H1 (cell line): ENCODE results near the gene NFKBIZ. TPM values are rescaled to one million over a fixed set of nuclear protein-coding genes. Genes with fewer than 3 reads are reported as not detected.

Experiments
- CTCF ChIA-PET: fragments of 300-600 bp; sonication (Branson Sonifier 250); formaldehyde crosslinking; loops from one replicate; lab custom pipeline; 2021; ENCODE audit not compliant: partially characterized antibody; lab: Charles Lee
- POLR2A ChIA-PET: fragments of 300-600 bp; sonication (Branson Sonifier 250); formaldehyde crosslinking; loops from one replicate; lab custom pipeline; 2021; ENCODE audit warnings: inconsistent platforms; ENCODE audit not compliant: partially characterized antibody; lab: Charles Lee
- DNase-seq, 2 experiments: peaks; one replicate each; pipeline versions ENCODE4 v3.0.0 to v3.0.0-alpha.2; 2010 to 2022; ENCODE audit warnings: low spot score in 2 of 2, low read depth in 1 of 2, mixed read lengths in 1 of 2
- FAIRE-seq: peaks from 2 replicates; lab custom pipeline; 2011; peaks lifted over from hg19 to GRCh38; lab: Jason Lieb, UNC
- H2AFZ ChIP-seq: 2 replicates; pipeline ENCODE4 v1.8.1; 2012; ENCODE audit warnings: low read length, inconsistent platforms
- H2AK5ac ChIP-seq: 2 replicates; pipeline ENCODE4 v1.6.1; 2013; ENCODE audit warnings: low read depth, low read length
- H2BK120ac ChIP-seq: replicated peaks from 2 replicates; pipeline ENCODE3; 2013; ENCODE audit warnings: low read depth, low read length, inconsistent platforms
- H2BK12ac ChIP-seq: 2 replicates; pipeline ENCODE4 v1.6.1; 2013; ENCODE audit warnings: low read depth, low read length
- H2BK15ac ChIP-seq: 2 replicates; pipeline ENCODE4 v1.6.1; 2013; ENCODE audit warnings: low read length
- H2BK20ac ChIP-seq: 2 replicates; pipeline ENCODE4 v1.6.1; 2013; ENCODE audit warnings: low read length
- H2BK5ac ChIP-seq: 2 replicates; pipeline ENCODE4 v1.6.1; 2013; ENCODE audit warnings: low read depth, low read length
- H3K14ac ChIP-seq: 2 replicates; pipeline ENCODE4 v1.6.1; 2013; ENCODE audit warnings: inconsistent platforms; ENCODE audit not compliant: insufficient read length
- H3K18ac ChIP-seq: 2 replicates; pipeline ENCODE4 v1.6.1; 2013; ENCODE audit warnings: low read length; ENCODE audit errors: extremely low read depth
- H3K23ac ChIP-seq: 2 replicates; pipeline ENCODE4 v1.6.1; 2013; ENCODE audit warnings: inconsistent platforms; ENCODE audit not compliant: insufficient read length
- H3K23me2 ChIP-seq: 2 replicates; pipeline ENCODE4 v1.6.1; 2013; ENCODE audit warnings: low read depth, low read length
- H3K27ac ChIP-seq: 2 replicates; pipeline ENCODE4 v1.6.1; 2011; ENCODE audit warnings: low read depth, low read length, inconsistent platforms
- H3K27me3 ChIP-seq, 4 experiments: replicated peaks in 1 of 4; 1 replicate in 1 of 4; 2 replicates in 3 of 4; pipeline versions ENCODE4 v1.6.1 to v1.8.1; 2011 to 2013; ENCODE audit warnings: low read length in 3 of 4, mild to moderate bottlenecking in 3 of 4, inconsistent platforms in 2 of 4, mixed read lengths in 2 of 4, moderate library complexity in 1 of 4; ENCODE audit not compliant: control insufficient read depth in 3 of 4, insufficient read depth in 3 of 4; ENCODE audit errors: extremely low read depth in 1 of 4
- H3K36me3 ChIP-seq, 4 experiments: 2 replicates each; pipeline versions ENCODE4 v1.6.1 to v1.8.1; 2011 to 2013; ENCODE audit warnings: mild to moderate bottlenecking in 4 of 4, low read length in 3 of 4, moderate library complexity in 2 of 4, control low read depth in 1 of 4, inconsistent platforms in 1 of 4; ENCODE audit not compliant: insufficient read depth in 4 of 4, control insufficient read depth in 2 of 4
- H3K4ac ChIP-seq: replicated peaks from 2 replicates; pipeline ENCODE3; 2013; ENCODE audit warnings: low read length, low read depth, mixed read lengths, inconsistent platforms; ENCODE audit not compliant: insufficient read length
- H3K4me1 ChIP-seq, 4 experiments: replicated peaks in 1 of 4; 1 replicate in 1 of 4; 2 replicates in 3 of 4; pipeline versions ENCODE4 v1.6.1 to v1.8.1; 2011 to 2013; ENCODE audit warnings: low read length in 3 of 4, inconsistent platforms in 2 of 4, mixed read lengths in 1 of 4; ENCODE audit not compliant: insufficient read depth in 4 of 4, control insufficient read depth in 3 of 4
- H3K4me2 ChIP-seq, 2 experiments: 2 replicates each; pipeline versions ENCODE4 v1.6.1 to v1.8.1; 2011 to 2013; ENCODE audit warnings: low read depth in 2 of 2, low read length in 2 of 2, control low read depth in 1 of 2, inconsistent platforms in 1 of 2, mild to moderate bottlenecking in 1 of 2; ENCODE audit not compliant: insufficient read depth in 1 of 2
- H3K4me3 ChIP-seq, 4 experiments: fragments of 200-600, 300-600 bp in 1 of 4; sonication (generic), shearing (Covaris generic), sonication (Bioruptor Twin) in 1 of 4; 2 replicates each; pipeline versions ENCODE4 v1.5.1 to v1.8.1; 2011 to 2016; ENCODE audit warnings: low read length in 4 of 4, low read depth in 3 of 4, control low read depth in 2 of 4, inconsistent platforms in 2 of 4, mild to moderate bottlenecking in 2 of 4, mixed read lengths in 1 of 4, moderate library complexity in 1 of 4; ENCODE audit not compliant: insufficient read depth in 2 of 4; ENCODE audit errors: extremely low read depth in 1 of 4
- H3K56ac ChIP-seq: replicated peaks from 2 replicates; pipeline ENCODE3; 2013; ENCODE audit warnings: low read depth, mild to moderate bottlenecking, mixed read lengths, low read length, inconsistent platforms; ENCODE audit not compliant: insufficient read length
- H3K79me1 ChIP-seq: 2 replicates; pipeline ENCODE4 v1.6.1; 2013; ENCODE audit warnings: low read depth, low read length, control low read depth
- H3K79me2 ChIP-seq, 2 experiments: 2 replicates each; pipeline versions ENCODE4 v1.6.1 to v1.8.1; 2012 to 2013; ENCODE audit warnings: low read length in 2 of 2, mild to moderate bottlenecking in 2 of 2, inconsistent platforms in 1 of 2; ENCODE audit not compliant: insufficient read depth in 2 of 2, control insufficient read depth in 1 of 2
- H3K9ac ChIP-seq, 4 experiments: replicated peaks in 1 of 4; 1 replicate in 1 of 4; 2 replicates in 3 of 4; pipeline versions ENCODE4 v1.6.1 to v1.8.1; 2011 to 2013; ENCODE audit warnings: low read depth in 3 of 4, low read length in 3 of 4, control low read depth in 2 of 4, mild to moderate bottlenecking in 2 of 4, moderate library complexity in 2 of 4, inconsistent platforms in 1 of 4; ENCODE audit errors: extremely low read depth in 1 of 4
- H3K9me3 ChIP-seq, 2 experiments: 2 replicates each; pipeline versions ENCODE4 v1.6.1 to v1.8.1; 2012 to 2013; ENCODE audit warnings: mild to moderate bottlenecking in 2 of 2, moderate library complexity in 2 of 2, control low read depth in 1 of 2, inconsistent platforms in 1 of 2, low read depth in 1 of 2, low read length in 1 of 2, mixed read lengths in 1 of 2; ENCODE audit not compliant: insufficient read depth in 2 of 2
- H4K20me1 ChIP-seq, 2 experiments: replicated peaks in 1 of 2; 2 replicates each; pipeline versions ENCODE3 to v1.8.1; 2011 to 2013; ENCODE audit warnings: inconsistent platforms in 2 of 2, low read length in 2 of 2, mild to moderate bottlenecking in 1 of 2; ENCODE audit not compliant: insufficient read depth in 2 of 2, control insufficient read depth in 1 of 2
- H4K5ac ChIP-seq: 2 replicates; pipeline ENCODE4 v1.6.1; 2013; ENCODE audit warnings: low read length, low read depth, mixed read lengths, inconsistent platforms; ENCODE audit not compliant: insufficient read length
- H4K8ac ChIP-seq: 2 replicates; pipeline ENCODE4 v1.8.0; 2013; ENCODE audit warnings: mild to moderate bottlenecking, moderate library complexity, low read length, inconsistent platforms; ENCODE audit not compliant: insufficient read depth; ENCODE audit errors: extremely low read depth
- H4K91ac ChIP-seq: replicated peaks from 2 replicates; pipeline ENCODE3; 2013; ENCODE audit warnings: low read length, mixed read lengths, inconsistent platforms; ENCODE audit not compliant: insufficient read length
- CREB1 ChIP-seq: IDR thresholded peaks from 2 replicates; pipeline ENCODE4 v1.6.1; 2012; ENCODE audit warnings: inconsistent platforms
- CTBP2 ChIP-seq: IDR thresholded peaks from 2 replicates; pipeline ENCODE4 v1.7.0; 2011; ENCODE audit warnings: borderline replicate concordance, mild to moderate bottlenecking, moderate library complexity, mixed read lengths, low read length; ENCODE audit not compliant: insufficient read depth, insufficient read length
- GABPA ChIP-seq: IDR thresholded peaks from 2 replicates; pipeline ENCODE4 v1.6.1; 2011; ENCODE audit warnings: mild to moderate bottlenecking, low read length, moderate library complexity, borderline replicate concordance; ENCODE audit not compliant: insufficient read depth
- GTF2F1 ChIP-seq: IDR thresholded peaks from 2 replicates; pipeline ENCODE4 v1.6.1; 2012; ENCODE audit warnings: low read depth, low read length, improper control_type of control experiment, borderline replicate concordance
- KDM4A ChIP-seq: IDR thresholded peaks from one replicate; pipeline ENCODE4 v1.7.1; 2012; ENCODE audit warnings: low read depth, mild to moderate bottlenecking, moderate library complexity, low read length, inconsistent platforms; ENCODE audit not compliant: severe bottlenecking
- POLR2AphosphoS5 ChIP-seq: IDR thresholded peaks from 2 replicates; pipeline ENCODE4 v1.6.1; 2011; ENCODE audit warnings: low read depth, low read length
- RNF2 ChIP-seq: fragments of 200-900, 300-1000 bp; sonication (generic); IDR thresholded peaks from 2 replicates; pipeline ENCODE4 v1.7.1; 2016; ENCODE audit warnings: borderline replicate concordance, low read depth, mild to moderate bottlenecking, antibody characterized with exemption, low read length; ENCODE audit not compliant: poor library complexity, severe bottlenecking; ENCODE audit errors: missing control alignments
- SIN3A ChIP-seq, 2 experiments: IDR thresholded peaks in 1 of 2; conservative IDR thresholded peaks in 1 of 2; 2 replicates each; pipeline ENCODE4 v1.6.1; 2011 to 2012; ENCODE audit warnings: low read length in 2 of 2, improper control_type of control experiment in 1 of 2, low read depth in 1 of 2, mild to moderate bottlenecking in 1 of 2
- ZNF274 ChIP-seq: IDR thresholded peaks from 2 replicates; pipeline ENCODE4 v1.7.0; 2012; ENCODE audit warnings: low read length, borderline replicate concordance; ENCODE audit errors: extremely low read depth
- WGBS, 2 experiments: shearing (Covaris generic) in 1 of 2; methylation state at CpG; one replicate each; pipeline versions ENCODE4 v1.1.6 to v1.1.7; 2013 to 2015; ENCODE audit warnings: low lambda C conversion rate in 2 of 2, mixed read lengths in 2 of 2, inconsistent platforms in 1 of 2, low coverage in 1 of 2, missing lambda C conversion rate in 1 of 2; ENCODE audit not compliant: insufficient replicate concordance in 2 of 2, insufficient coverage in 1 of 2, insufficient read length in 1 of 2; ENCODE audit errors: extremely low coverage in 1 of 2, missing lambda C conversion rate in 1 of 2; 5-methylcytosine and 5-hydroxymethylcytosine counted together
- polyA plus RNA-seq, 7 experiments: library from polyadenylated mRNA; depleted of rRNA in 3 of 7; stranded (reverse) in 5 of 7; unstranded in 2 of 7; fragments of >200 nt in 5 of 7; fragments of 200-250 nt in 2 of 7; gene quantifications; 1 replicate in 5 of 7; 2 replicates in 1 of 7; 4 replicates in 1 of 7; pipeline versions ENCODE4 v1.2.1 to v1.2.3, GENCODE V29; 2011 to 2013; ENCODE audit warnings: missing spikeins in 2 of 7, mixed read lengths in 2 of 7
- total RNA-seq: library from RNA; stranded (reverse); fragmentation: NEBNext Ultra II Directional; extraction: Animal tissue kit (Norgen Biotek cat#: 25700); gene quantifications from 2 replicates; pipeline ENCODE4 v1.2.1, GENCODE V29; 2021
- TF ChIP-seq, protein P1 (sequence below): IDR thresholded peaks from 2 replicates; pipeline ENCODE4 v1.6.1; 2012; ENCODE audit warnings: low read length, inconsistent platforms

Gene NFKBIZ
- total and polyA plus RNA-seq, 2 of the 8 experiments (the other 6 are each of a cell fraction or from before 2014, with no cell fraction given) = 7.2 to 24.5 TPM

DNA sequence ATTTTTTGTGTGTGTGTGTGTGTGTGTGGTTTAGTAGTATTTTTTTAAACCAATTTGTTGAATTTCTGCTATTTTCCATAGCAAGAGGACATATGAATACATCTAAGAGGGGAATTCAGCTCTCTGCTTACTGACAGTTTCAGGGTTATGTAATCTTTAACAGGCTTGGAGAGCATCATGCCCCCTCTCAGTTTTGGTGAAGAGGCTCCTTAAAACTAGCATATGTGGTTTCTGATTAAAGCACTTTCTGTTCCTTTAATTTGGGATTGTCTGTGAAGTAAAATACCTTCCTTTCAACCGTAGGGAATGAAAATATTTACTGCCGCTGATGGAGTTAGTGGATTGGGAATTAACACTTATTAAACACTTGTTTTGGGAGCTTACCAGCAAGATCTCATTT lies 19.4 kb upstream of the NFKBIZ start:
- CTCF ChIA-PET = interaction anchor here (0.5 to 1.9 kb wide), 10 partner anchors 8 to 677 kb away, joined by 3 to 8 read pairs (median 3); partner anchors contain the start of gene NFKBIZ
- Histone ChIP-seq H2BK15ac (no peak overlapping the region), H4K20me1 (no peaks in the 10 kb centered on the region), H2AK5ac (no peak overlapping the region), H3K9me3 (no peaks in the 10 kb centered on the region), H3K18ac (no peak overlapping the region), H2BK20ac (no peak overlapping the region), H4K8ac (no peak overlapping the region), H2BK12ac (no peak overlapping the region), H3K4me2 (no peak overlapping the region; a peak in 1 of 4 replicates), H3K9ac (no peak overlapping the region), H4K91ac (no peak overlapping the region), H4K5ac (no peak overlapping the region), H3K14ac (no peak overlapping the region), H3K56ac (no peak overlapping the region), H3K79me2 (no peaks in the 10 kb centered on the region), H3K4me3 (no peak overlapping the region), H3K4ac (no peak overlapping the region), H3K23me2 (no peaks in the 10 kb centered on the region), H3K27ac (no peak overlapping the region), H3K23ac (no peak overlapping the region), H3K36me3 (peaks cover 0 to 3% (median 0%) of the 10 kb centered on the region in 4 experiments; a peak in 1 of 8 replicates), H3K27me3 (no peaks in the 10 kb centered on the region), H2AFZ (no peak overlapping the region), H2BK5ac (no peak overlapping the region), H3K4me1 (peaks cover 0 to 8% (median 4%) of the 10 kb centered on the region in 4 experiments; a peak in 5 of 7 replicates), H2BK120ac (no peak overlapping the region), H3K79me1 (no peaks in the 10 kb centered on the region; the same call in 1 of the 2 replicates)
- FAIRE-seq (no peak), DNase-seq (no peak)
- WGBS, 2 experiments = 88% methylated on average over 2 of the region's 2 CpGs; no CpG with 5 or more reads in 1 of the 2 experiments
- POLR2A ChIA-PET = interaction anchor here (0.7 to 3.2 kb wide), 6 partner anchors 9 to 152 kb away, joined by 3 to 22 read pairs (median 6); partner anchors contain the start of gene NFKBIZ
- TF ChIP-seq GTF2F1 (no peak), ZNF274 (no peak), GABPA (no peak), KDM4A (no peak), POLR2AphosphoS5 (no peak), CTBP2 (no peak), RNF2 (no peak), CREB1 (no peak), SIN3A (conservative IDR thresholded peaks at IDR 0.05 in 1 of 2, IDR thresholded peaks at IDR 0.05 in 1 of 2; ENCODE audit: low read depth in 1 of 2, low read length in 2 of 2) (no peak)
- TF ChIP-seq, protein P1, sequence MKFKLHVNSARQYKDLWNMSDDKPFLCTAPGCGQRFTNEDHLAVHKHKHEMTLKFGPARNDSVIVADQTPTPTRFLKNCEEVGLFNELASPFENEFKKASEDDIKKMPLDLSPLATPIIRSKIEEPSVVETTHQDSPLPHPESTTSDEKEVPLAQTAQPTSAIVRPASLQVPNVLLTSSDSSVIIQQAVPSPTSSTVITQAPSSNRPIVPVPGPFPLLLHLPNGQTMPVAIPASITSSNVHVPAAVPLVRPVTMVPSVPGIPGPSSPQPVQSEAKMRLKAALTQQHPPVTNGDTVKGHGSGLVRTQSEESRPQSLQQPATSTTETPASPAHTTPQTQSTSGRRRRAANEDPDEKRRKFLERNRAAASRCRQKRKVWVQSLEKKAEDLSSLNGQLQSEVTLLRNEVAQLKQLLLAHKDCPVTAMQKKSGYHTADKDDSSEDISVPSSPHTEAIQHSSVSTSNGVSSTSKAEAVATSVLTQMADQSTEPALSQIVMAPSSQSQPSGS = no peak
